Activated T-cell treated with anti-CD3 and anti-CD28 coated beads, Interleukin-2, amount 50 U/mL, for 4 hours (primary cell): Measurements from ENCODE around the gene PSPC1. TPM values are rescaled to one million over a fixed set of nuclear protein-coding genes. Genes with fewer than 3 reads are reported as not detected.

Experiments
- ATAC-seq, 2 donors: fragments of 200-7000 bp; cut with Tn5 transposase; one replicate each; pipeline ENCODE4 v1.10.0; 2021
- DNase-seq: peaks from one replicate; pipeline ENCODE4 v3.0.0-alpha.2; 2020
- H3K27me3 Mint-ChIP-seq: one replicate; pipeline ENCODE4 v1.8.0; 2021; ENCODE audit warnings: low read depth, mixed read lengths
- H3K36me3 Mint-ChIP-seq: one replicate; pipeline ENCODE4 v1.8.0; 2022; ENCODE audit warnings: mixed read lengths; ENCODE audit not compliant: insufficient read depth
- H3K4me1 Mint-ChIP-seq: one replicate; pipeline ENCODE4 v1.8.0; 2021; ENCODE audit warnings: low read depth, mixed read lengths
- H3K4me3 Mint-ChIP-seq: one replicate; pipeline ENCODE4 v1.8.0; 2021; ENCODE audit warnings: mild to moderate bottlenecking, moderate library complexity, mixed read lengths
- H3K9me3 Mint-ChIP-seq: one replicate; pipeline ENCODE4 v1.8.0; 2021; ENCODE audit warnings: mixed read lengths
- total RNA-seq, 3 donors: library from RNA; stranded (reverse); gene quantifications; one replicate each; pipeline ENCODE4 v1.2.1, GENCODE V29; 2021

Gene PSPC1
- total RNA-seq, 3 donors from 2014 or later: 75.9 to 80.0 (median 75.9) TPM

- ATAC-seq: no peak
- no peaks in the 10 kb centered on the region for H3K27me3 Mint-ChIP-seq
- H3K4me1 Mint-ChIP-seq: no peaks in the 10 kb centered on the region
- no peaks in the 10 kb centered on the region for H3K9me3 Mint-ChIP-seq
- H3K36me3 Mint-ChIP-seq: peaks cover 53% of the 10 kb centered on the region
- no peak for DNase-seq
- H3K4me3 Mint-ChIP-seq: no peak overlapping the region
Measured at GRCh38 chr13:19674898-19675297, 107.8 kb downstream of the PSPC1 start.

- no peaks in the 10 kb centered on the region for H3K27me3 Mint-ChIP-seq
- H3K4me3 Mint-ChIP-seq: no peak overlapping the region
- H3K9me3 Mint-ChIP-seq: no peaks in the 10 kb centered on the region
- DNase-seq: no peak
- no peak for ATAC-seq
- no peaks in the 10 kb centered on the region for H3K4me1 Mint-ChIP-seq
- H3K36me3 Mint-ChIP-seq: peaks cover 61% of the 10 kb centered on the region
Measured at GRCh38 chr13:19673473-19674430, 109.0 kb downstream of the PSPC1 start.

GRCh38 chr13:19672990-19673389, 109.8 kb downstream of the PSPC1 start:
- Mint-ChIP-seq H3K27me3 (no peaks in the 10 kb centered on the region), H3K36me3 (peaks cover 59% of the 10 kb centered on the region), H3K4me1 (no peaks in the 10 kb centered on the region), H3K4me3 (no peak overlapping the region), H3K9me3 (no peaks in the 10 kb centered on the region)
- ATAC-seq: no peak
- DNase-seq: no peak

- ATAC-seq (no peak), DNase-seq (no peak)
- Mint-ChIP-seq H3K4me3 (no peak overlapping the region), H3K9me3 (no peaks in the 10 kb centered on the region), H3K4me1 (no peaks in the 10 kb centered on the region), H3K36me3 (peaks cover 56% of the 10 kb centered on the region), H3K27me3 (no peaks in the 10 kb centered on the region)
Measured at GRCh38 chr13:19670147-19670546, 112.6 kb downstream of the PSPC1 start.

- H3K9me3 Mint-ChIP-seq: no peaks in the 10 kb centered on the region
- H3K27me3 Mint-ChIP-seq: no peaks in the 10 kb centered on the region
- no peaks in the 10 kb centered on the region for H3K4me1 Mint-ChIP-seq
- ATAC-seq (no peak), DNase-seq (no peak)
- no peak overlapping the region for H3K4me3 Mint-ChIP-seq
- peaks cover 55% of the 10 kb centered on the region for H3K36me3 Mint-ChIP-seq
Measured at GRCh38 chr13:19668778-19669177, 114.0 kb downstream of the PSPC1 start.

- H3K36me3 Mint-ChIP-seq: peaks cover 56% of the 10 kb centered on the region
- DNase-seq (no peak), ATAC-seq (no peak)
- no peak overlapping the region for H3K4me3 Mint-ChIP-seq
- no peaks in the 10 kb centered on the region for H3K4me1 Mint-ChIP-seq
- H3K9me3 Mint-ChIP-seq: no peaks in the 10 kb centered on the region
- H3K27me3 Mint-ChIP-seq: no peaks in the 10 kb centered on the region
Measured at GRCh38 chr13:19665427-19665859, 117.3 kb downstream of the PSPC1 start.

- H3K36me3 Mint-ChIP-seq: peaks cover 51% of the 10 kb centered on the region
- no peaks in the 10 kb centered on the region for H3K4me1 Mint-ChIP-seq
- no peak overlapping the region for H3K4me3 Mint-ChIP-seq
- no peaks in the 10 kb centered on the region for H3K27me3 Mint-ChIP-seq
- DNase-seq: no peak
- H3K9me3 Mint-ChIP-seq: no peaks in the 10 kb centered on the region
- ATAC-seq: no peak
Measured at GRCh38 chr13:19664481-19665230, 118.1 kb downstream of the PSPC1 start.

GRCh38 chr13:19663416-19663979, 119.2 kb downstream of the PSPC1 start:
- Mint-ChIP-seq H3K4me1 (no peaks in the 10 kb centered on the region), H3K27me3 (no peaks in the 10 kb centered on the region), H3K4me3 (no peak overlapping the region), H3K9me3 (no peaks in the 10 kb centered on the region), H3K36me3 (peaks cover 49% of the 10 kb centered on the region)
- no peak for DNase-seq
- ATAC-seq: no peak

GRCh38 chr13:19661561-19661960, 121.2 kb downstream of the PSPC1 start:
- no peaks in the 10 kb centered on the region for H3K4me1 Mint-ChIP-seq
- no peak overlapping the region for H3K4me3 Mint-ChIP-seq
- ATAC-seq (no peak), DNase-seq (no peak)
- no peaks in the 10 kb centered on the region for H3K27me3 Mint-ChIP-seq
- peaks cover 49% of the 10 kb centered on the region for H3K36me3 Mint-ChIP-seq
- H3K9me3 Mint-ChIP-seq: no peaks in the 10 kb centered on the region

GRCh38 chr13:19661126-19661525, 121.6 kb downstream of the PSPC1 start:
- Mint-ChIP-seq H3K4me3 (no peak overlapping the region), H3K27me3 (no peaks in the 10 kb centered on the region), H3K4me1 (no peaks in the 10 kb centered on the region), H3K9me3 (no peaks in the 10 kb centered on the region), H3K36me3 (peaks cover 45% of the 10 kb centered on the region)
- no peak for DNase-seq
- no peak for ATAC-seq

GRCh38 chr13:19658831-19659230, 123.9 kb downstream of the PSPC1 start:
- peaks cover 36% of the 10 kb centered on the region for H3K36me3 Mint-ChIP-seq

GRCh38 chr13:19657872-19658591, 124.7 kb downstream of the PSPC1 start:
- ATAC-seq (no peak), DNase-seq (no peak)
- Mint-ChIP-seq H3K27me3 (no peaks in the 10 kb centered on the region), H3K4me1 (no peaks in the 10 kb centered on the region), H3K9me3 (no peaks in the 10 kb centered on the region), H3K4me3 (no peak overlapping the region), H3K36me3 (peaks cover 37% of the 10 kb centered on the region)

More at GRCh38 chr13:19658831-19659230, 123.9 kb downstream of the PSPC1 start:
- ATAC-seq (no peak), DNase-seq (no peak)
- Mint-ChIP-seq H3K4me3 (no peak overlapping the region), H3K4me1 (no peaks in the 10 kb centered on the region), H3K27me3 (no peaks in the 10 kb centered on the region), H3K9me3 (no peaks in the 10 kb centered on the region)
